Fibroblast of villous mesenchyme (primary cell): Measurements from ENCODE around the gene DISP3. TPM values are rescaled to one million over a fixed set of nuclear protein-coding genes. Genes with fewer than 3 reads are reported as not detected.

Experiments used
- DNase-seq: peaks from one replicate; pipeline ENCODE4 v3.0.0-alpha.2; 2010; ENCODE audit warnings: low read depth
- H3K4me3 ChIP-seq: 2 replicates; pipeline ENCODE4 v1.5.1; 2011; ENCODE audit warnings: low read depth, mild to moderate bottlenecking, low read length
- total RNA-seq: library from RNA; depleted of rRNA; stranded (reverse); fragments of >200 nt; gene quantifications from 2 replicates; pipeline ENCODE4 v1.2.3, GENCODE V29; 2012
- TF ChIP-seq, protein P1 (sequence below): IDR thresholded peaks from 2 replicates; pipeline ENCODE4 v1.5.1; 2012; ENCODE audit warnings: low read depth, mild to moderate bottlenecking, low read length; ENCODE audit not compliant: insufficient read depth

Gene DISP3
- total RNA-seq, 1 donor: not detected

- H3K4me3 ChIP-seq: no peak overlapping the region
These were observed 43.7 kb downstream of the DISP3 start for GRCh38 chr1:11522400-11523235.

DNA sequence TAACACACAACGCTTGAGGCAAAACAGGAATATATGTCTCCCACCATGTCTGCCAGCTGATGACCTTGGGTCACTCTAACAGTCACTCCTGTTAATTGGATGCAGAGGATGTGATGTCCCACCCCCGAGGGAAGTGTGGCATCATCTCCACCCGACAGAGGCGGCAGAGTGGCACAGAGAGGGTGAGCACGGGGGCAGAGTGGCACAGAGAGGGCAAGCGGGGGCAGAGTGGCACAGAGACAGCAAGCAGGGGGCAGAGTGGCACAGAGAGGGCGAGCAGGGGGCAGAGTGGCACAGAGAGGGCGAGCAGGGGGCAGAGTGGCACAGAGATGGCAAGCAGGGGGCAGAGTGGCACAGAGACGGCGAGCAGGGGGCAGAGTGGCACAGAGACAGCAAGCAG, 44.3 kb downstream of the DISP3 start:
- TF ChIP-seq, protein P1, sequence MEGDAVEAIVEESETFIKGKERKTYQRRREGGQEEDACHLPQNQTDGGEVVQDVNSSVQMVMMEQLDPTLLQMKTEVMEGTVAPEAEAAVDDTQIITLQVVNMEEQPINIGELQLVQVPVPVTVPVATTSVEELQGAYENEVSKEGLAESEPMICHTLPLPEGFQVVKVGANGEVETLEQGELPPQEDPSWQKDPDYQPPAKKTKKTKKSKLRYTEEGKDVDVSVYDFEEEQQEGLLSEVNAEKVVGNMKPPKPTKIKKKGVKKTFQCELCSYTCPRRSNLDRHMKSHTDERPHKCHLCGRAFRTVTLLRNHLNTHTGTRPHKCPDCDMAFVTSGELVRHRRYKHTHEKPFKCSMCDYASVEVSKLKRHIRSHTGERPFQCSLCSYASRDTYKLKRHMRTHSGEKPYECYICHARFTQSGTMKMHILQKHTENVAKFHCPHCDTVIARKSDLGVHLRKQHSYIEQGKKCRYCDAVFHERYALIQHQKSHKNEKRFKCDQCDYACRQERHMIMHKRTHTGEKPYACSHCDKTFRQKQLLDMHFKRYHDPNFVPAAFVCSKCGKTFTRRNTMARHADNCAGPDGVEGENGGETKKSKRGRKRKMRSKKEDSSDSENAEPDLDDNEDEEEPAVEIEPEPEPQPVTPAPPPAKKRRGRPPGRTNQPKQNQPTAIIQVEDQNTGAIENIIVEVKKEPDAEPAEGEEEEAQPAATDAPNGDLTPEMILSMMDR: no peak
- no peak overlapping the region for H3K4me3 ChIP-seq
- no peak for DNase-seq

More at GRCh38 chr1:11522400-11523235, 43.7 kb downstream of the DISP3 start:
- TF ChIP-seq, protein P1: no peak
- DNase-seq: no peak

GRCh38 chr1:11523746-11524464, 45.0 kb downstream of the DISP3 start:
- no peak for DNase-seq
- H3K4me3 ChIP-seq: no peak overlapping the region
- TF ChIP-seq, protein P1: no peak

- TF ChIP-seq, protein P1: no peak
- DNase-seq: no peak
- no peak overlapping the region for H3K4me3 ChIP-seq
These were observed 45.7 kb downstream of the DISP3 start for GRCh38 chr1:11524465-11525150.

DNA sequence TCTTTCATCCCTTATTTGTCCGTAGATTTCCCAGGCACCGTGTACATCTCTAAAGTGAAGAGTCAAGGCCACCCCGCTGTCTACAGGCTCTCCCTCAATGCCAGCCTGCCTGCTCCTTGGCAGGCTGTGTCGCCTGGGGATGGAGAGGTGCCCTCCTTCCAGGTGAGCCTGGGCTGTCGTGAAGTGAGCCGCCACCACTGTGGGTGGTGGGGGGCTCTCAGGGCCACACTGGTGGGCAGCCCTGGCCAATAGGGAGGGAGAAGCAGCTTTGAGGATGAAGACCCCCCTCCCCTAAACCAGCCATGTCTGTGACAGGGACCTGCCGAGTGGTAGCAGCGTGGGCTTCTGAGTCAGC, 46.2 kb downstream of the DISP3 start:
- TF ChIP-seq, protein P1: no peak
- no peak overlapping the region for H3K4me3 ChIP-seq
- no peak for DNase-seq

- DNase-seq: no peak
- TF ChIP-seq, protein P1: no peak
- H3K4me3 ChIP-seq: no peak overlapping the region
These were observed 46.6 kb downstream of the DISP3 start for GRCh38 chr1:11525516-11525915.
